Fibroblast of lung (primary cell): Measurements from ENCODE around the gene RIPK1.

Experiments used
- EZH2 ChIP-seq: IDR thresholded peaks from 2 replicates; pipeline ENCODE4 v1.5.1; 2012; ENCODE audit warnings: low read length, control low read depth, mild to moderate bottlenecking; ENCODE audit errors: missing control alignments
- TF ChIP-seq, protein P1 (sequence below), 2 donors: IDR thresholded peaks in 1 of 2; conservative IDR thresholded peaks in 1 of 2; 1 replicate in 1 of 2; 2 replicates in 1 of 2; pipeline ENCODE4 v1.5.1; 2011 to 2012; ENCODE audit warnings: low read length in 2 of 2, control low read depth in 1 of 2, inconsistent platforms in 1 of 2, low read depth in 1 of 2, mild to moderate bottlenecking in 1 of 2

GRCh38 chr6:3073382-3073781, 5.1 kb downstream of the RIPK1 start:
- TF ChIP-seq, protein P1, sequence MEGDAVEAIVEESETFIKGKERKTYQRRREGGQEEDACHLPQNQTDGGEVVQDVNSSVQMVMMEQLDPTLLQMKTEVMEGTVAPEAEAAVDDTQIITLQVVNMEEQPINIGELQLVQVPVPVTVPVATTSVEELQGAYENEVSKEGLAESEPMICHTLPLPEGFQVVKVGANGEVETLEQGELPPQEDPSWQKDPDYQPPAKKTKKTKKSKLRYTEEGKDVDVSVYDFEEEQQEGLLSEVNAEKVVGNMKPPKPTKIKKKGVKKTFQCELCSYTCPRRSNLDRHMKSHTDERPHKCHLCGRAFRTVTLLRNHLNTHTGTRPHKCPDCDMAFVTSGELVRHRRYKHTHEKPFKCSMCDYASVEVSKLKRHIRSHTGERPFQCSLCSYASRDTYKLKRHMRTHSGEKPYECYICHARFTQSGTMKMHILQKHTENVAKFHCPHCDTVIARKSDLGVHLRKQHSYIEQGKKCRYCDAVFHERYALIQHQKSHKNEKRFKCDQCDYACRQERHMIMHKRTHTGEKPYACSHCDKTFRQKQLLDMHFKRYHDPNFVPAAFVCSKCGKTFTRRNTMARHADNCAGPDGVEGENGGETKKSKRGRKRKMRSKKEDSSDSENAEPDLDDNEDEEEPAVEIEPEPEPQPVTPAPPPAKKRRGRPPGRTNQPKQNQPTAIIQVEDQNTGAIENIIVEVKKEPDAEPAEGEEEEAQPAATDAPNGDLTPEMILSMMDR (conservative IDR thresholded peaks at IDR 0.05 in 1 of 2, IDR thresholded peaks at IDR 0.05 in 1 of 2; ENCODE audit: low read depth in 1 of 2, low read length in 2 of 2): no peak
- no peak for TF ChIP-seq EZH2
